OCI-LY7 (cell line): ENCODE data around the gene NFKBIE. TPM values are rescaled to one million over a fixed set of nuclear protein-coding genes. Genes with fewer than 3 reads are reported as not detected.

Experiments
- BruUV-seq: library from RNA; stranded (reverse); fragments of 400-500 nt; replicated peaks from 2 replicates; lab custom pipeline; 2021; lab: Mats Ljungman, UMichigan
- CTCF ChIA-PET: fragments of 300-600 bp; sonication (Branson Sonifier 250); formaldehyde crosslinking; loops from one replicate; lab custom pipeline; 2022; ENCODE audit warnings: antibody characterized with exemption; ENCODE audit not compliant: unreplicated experiment; lab: Charles Lee
- POLR2A ChIA-PET: fragments of 300-600 bp; sonication (Branson Sonifier 250); formaldehyde crosslinking; loops from one replicate; lab custom pipeline; 2022; ENCODE audit warnings: antibody characterized with exemption; lab: Charles Lee
- DNase-seq: peaks from one replicate; pipeline ENCODE4 v3.0.0-alpha.2; 2015; ENCODE audit warnings: low spot score
- H2AFZ ChIP-seq: fragments of 200-600 bp; sonication (generic), shearing (Covaris generic); 2 replicates; pipeline ENCODE4 v1.6.1; 2014; ENCODE audit warnings: mild to moderate bottlenecking, antibody characterized with exemption, low read length, moderate library complexity
- H3K27ac ChIP-seq: fragments of 200-600 bp; sonication (generic); 2 replicates; pipeline ENCODE4 v1.5.1; 2014; ENCODE audit warnings: mixed run types, low read depth, mild to moderate bottlenecking, moderate library complexity, low read length, inconsistent platforms; ENCODE audit not compliant: poor library complexity, severe bottlenecking
- H3K36me3 ChIP-seq: fragments of 200-600 bp; sonication (generic); 2 replicates; pipeline ENCODE4 v1.6.1; 2014; ENCODE audit warnings: mild to moderate bottlenecking, antibody characterized with exemption, low read length, moderate library complexity, mixed read lengths; ENCODE audit not compliant: insufficient read depth
- H3K4me1 ChIP-seq: fragments of 200-600 bp; sonication (generic); 2 replicates; pipeline ENCODE4 v1.5.1; 2014; ENCODE audit warnings: mild to moderate bottlenecking, low read length; ENCODE audit not compliant: insufficient read depth, poor library complexity, severe bottlenecking
- H3K4me2 ChIP-seq: fragments of 200-600 bp; sonication (generic); 2 replicates; pipeline ENCODE4 v1.6.1; 2014; ENCODE audit warnings: mild to moderate bottlenecking, low read length
- H3K4me3 ChIP-seq: fragments of 200-600 bp; sonication (generic); 2 replicates; pipeline ENCODE4 v1.5.1; 2014; ENCODE audit warnings: mild to moderate bottlenecking, low read depth, low read length; ENCODE audit not compliant: poor library complexity, severe bottlenecking
- H3K79me2 ChIP-seq: fragments of 200-600 bp; sonication (generic); 2 replicates; pipeline ENCODE4 v1.6.1; 2016; ENCODE audit warnings: low read depth, mild to moderate bottlenecking, low read length, moderate library complexity, mixed read lengths; ENCODE audit not compliant: insufficient read depth
- H3K9me2 ChIP-seq: fragments of 200-600 bp; sonication (generic); 2 replicates; pipeline ENCODE4 v1.6.1; 2016; ENCODE audit warnings: mild to moderate bottlenecking, low read length, mixed read lengths; ENCODE audit not compliant: insufficient read depth
- H3K9me3 ChIP-seq: fragments of 200-600 bp; sonication (generic); 2 replicates; pipeline ENCODE4 v1.6.1; 2014; ENCODE audit warnings: mild to moderate bottlenecking, mixed run types, low read length, mixed read lengths
- H4K20me1 ChIP-seq: fragments of 200-600 bp; sonication (generic); 2 replicates; pipeline ENCODE4 v1.6.1; 2014; ENCODE audit warnings: mild to moderate bottlenecking, antibody characterized with exemption, low read length, moderate library complexity, mixed read lengths; ENCODE audit not compliant: insufficient read depth
- CTCF ChIP-seq: fragments of 200-600 bp; sonication (generic); conservative IDR thresholded peaks from 2 replicates; pipeline ENCODE4 v1.5.1; 2014; ENCODE audit warnings: mild to moderate bottlenecking, antibody characterized with exemption, low read length, moderate library complexity, mixed read lengths
- EZH2phosphoT487 ChIP-seq: fragments of 200-600 bp; sonication (generic); IDR thresholded peaks from 2 replicates; pipeline ENCODE4 v1.6.1; 2018; ENCODE audit warnings: low read depth, borderline replicate concordance, mild to moderate bottlenecking, mixed run types, antibody characterized with exemption, low read length, moderate library complexity, mixed read lengths
- intact Hi-C: fragments of 100-400 bp; cut with micrococcal nuclease; formaldehyde crosslinking; loops from one replicate; pipeline ENCODE4 v1.10.0; 2022; ENCODE audit not compliant: unreplicated experiment
- total RNA-seq, 2 experiments: library from RNA; depleted of rRNA in 1 of 2; stranded (reverse); fragments of >200 nt in 1 of 2; shearing (Covaris generic) in 1 of 2; gene quantifications; 2 replicates each; pipeline ENCODE4 v1.2.3, GENCODE V29; 2014 to 2022

Gene NFKBIE
- total RNA-seq, 2 experiments from 2014 or later, result 24.8 to 43.1 TPM

GRCh38 chr6:44271406-44271723 is 6.0 kb upstream of the NFKBIE start:
- H3K4me3 ChIP-seq, result no peak overlapping the region
- peaks cover 28% of the 10 kb centered on the region for H3K4me1 ChIP-seq
- POLR2A ChIA-PET, result no interaction called here
- CTCF ChIA-PET, result no interaction called here
- no TSS peak for BruUV-seq
- H3K79me2 ChIP-seq, result no peaks in the 10 kb centered on the region
- no peak overlapping the region for H2AFZ ChIP-seq
- H3K9me3 ChIP-seq, result no peaks in the 10 kb centered on the region
- no peak overlapping the region for H3K27ac ChIP-seq
- no peaks in the 10 kb centered on the region for H3K36me3 ChIP-seq
- H3K4me2 ChIP-seq, result peak overlapping the region; percentile 64; the same call in 1 of the 2 replicates
- no peaks in the 10 kb centered on the region for H3K9me2 ChIP-seq
- DNase-seq, result no peak
- intact Hi-C loops, result no loop called here
- no peak for TF ChIP-seq CTCF
- no peaks in the 10 kb centered on the region for H4K20me1 ChIP-seq

- H3K4me3 ChIP-seq, result peak overlapping the region; percentile 32
- no peaks in the 10 kb centered on the region for H4K20me1 ChIP-seq
- TF ChIP-seq CTCF (no peak), EZH2phosphoT487 (no peak)
- H2AFZ ChIP-seq, result no peak overlapping the region
- no peak for DNase-seq
- H3K27ac ChIP-seq, result no peak overlapping the region
- ChIA-PET CTCF (no interaction called here), POLR2A (no interaction called here)
- peaks cover 34% of the 10 kb centered on the region for H3K4me1 ChIP-seq
- H3K79me2 ChIP-seq, result no peaks in the 10 kb centered on the region
- intact Hi-C loops, result no loop called here
- peak overlapping the region; percentile 64 for H3K4me2 ChIP-seq
- H3K36me3 ChIP-seq, result no peaks in the 10 kb centered on the region
- H3K9me3 ChIP-seq, result no peaks in the 10 kb centered on the region
- BruUV-seq, result no TSS peak
- no peaks in the 10 kb centered on the region for H3K9me2 ChIP-seq
Measured at GRCh38 chr6:44270526-44271405, 5.4 kb upstream of the NFKBIE start.

- ChIA-PET CTCF (no interaction called here), POLR2A (interaction anchor here (0.6 to 0.7 kb wide), 2 partner anchors 117 to 1135 kb away, joined by 3 read pairs; no protein-coding TSS in a partner anchor)
- Histone ChIP-seq H3K4me1 (peaks cover 36% of the 10 kb centered on the region), H4K20me1 (no peaks in the 10 kb centered on the region), H3K9me3 (no peaks in the 10 kb centered on the region), H3K9me2 (no peaks in the 10 kb centered on the region), H3K36me3 (no peaks in the 10 kb centered on the region), H2AFZ (no peak within 1 kb of the TSS), H3K4me2 (peak within 1 kb of the TSS; percentile 64), H3K27ac (no peak within 1 kb of the TSS), H3K4me3 (peak within 1 kb of the TSS; percentile 32), H3K79me2 (no peaks in the 10 kb centered on the region)
- intact Hi-C loops, result loop anchor here (5.0 kb wide), 1 partner anchor 117 kb away; the partner anchor contains the start of gene CDC5L
- no peak for TF ChIP-seq CTCF
- no TSS peak for BruUV-seq
- DNase-seq, result no peak
Measured at GRCh38 chr6:44269921-44270525, 4.7 kb upstream of the NFKBIE start, which contains the start of gene TMEM151B. TSS of gene TMEM151B (plus strand) at chr6:44270450. CDS start at chr6:44270743, 293 bp downstream.
